Transverse colon (tissue), 4 donors: Measurements from ENCODE around the gene DEK. TPM values are rescaled to one million over a fixed set of nuclear protein-coding genes. Genes with fewer than 3 reads are reported as not detected.
A peak's percentile ranks its signal among the peaks of the same experiment; 100 is the strongest.

Experiments
- DNase-seq: peaks from one replicate; pipeline ENCODE4 v3.0.0-alpha.2; 2019
- H3K27ac ChIP-seq, 4 donors: fragments of 200-600 bp; sonication (generic); 2 replicates each; pipeline ENCODE4 v1.5.1; 2016 to 2018; ENCODE audit warnings: inconsistent platforms in 4 of 4
- H3K27me3 ChIP-seq: fragments of 200-600 bp; sonication (generic); 2 replicates; pipeline ENCODE4 v1.5.1; 2017; ENCODE audit warnings: inconsistent platforms
- H3K36me3 ChIP-seq, 4 donors: fragments of 200-600 bp; sonication (generic); 2 replicates each; pipeline ENCODE4 v1.5.1; 2017 to 2019; ENCODE audit warnings: inconsistent platforms in 4 of 4
- H3K4me1 ChIP-seq, 4 donors: fragments of 200-600 bp; sonication (generic); 2 replicates each; pipeline ENCODE4 v1.5.1; 2017 to 2020; ENCODE audit warnings: inconsistent platforms in 4 of 4
- H3K4me3 ChIP-seq, 4 donors: fragments of 200-600 bp; sonication (generic); 1 replicate in 1 of 4; 2 replicates in 3 of 4; pipeline versions ENCODE4 v1.5.1 to v1.6.1; 2017 to 2019; ENCODE audit warnings: inconsistent platforms in 4 of 4
- H3K9me3 ChIP-seq, 2 donors: fragments of 200-600 bp; sonication (generic); 2 replicates each; pipeline ENCODE4 v1.5.1; 2017 to 2019; ENCODE audit warnings: inconsistent platforms in 2 of 2
- EP300 ChIP-seq: sonication (generic); formaldehyde crosslinking; IDR thresholded peaks from one replicate; pipeline ENCODE4 v1.6.1; 2017; ENCODE audit warnings: antibody characterized with exemption, low read depth
- POLR2A ChIP-seq: fragments of 450-650 bp; IDR thresholded peaks from one replicate; pipeline ENCODE4 v1.6.1; 2016; ENCODE audit warnings: antibody characterized with exemption, mild to moderate bottlenecking, moderate library complexity
- POLR2AphosphoS5 ChIP-seq, 3 donors: sonication (generic); formaldehyde crosslinking; IDR thresholded peaks; one replicate each; pipeline ENCODE4 v1.6.1; 2016; ENCODE audit warnings: antibody characterized with exemption in 3 of 3
- WGBS, 2 donors: methylation state at CpG; one replicate each; pipeline ENCODE4 v1.1.5; 2018; ENCODE audit warnings: low coverage in 1 of 2; 5-methylcytosine and 5-hydroxymethylcytosine counted together
- in situ Hi-C, 4 donors: fragments of 200-750 bp; cut with MboI; loops; one replicate each; pipeline versions ENCODE4 v1.15.0 to v1.15.1; 2017; ENCODE audit warnings: low sequenced_read_pairs in 3 of 4, low pct_ligation_motif_present in 1 of 4, low pct_unique_long_range_greater_than_20kb in 1 of 4
- intact Hi-C: fragments of 100-400 bp; cut with DNase I; formaldehyde crosslinking; loops from one replicate; pipeline ENCODE4 v1.15.1; 2023; ENCODE audit warnings: low total_unique reads
- total RNA-seq, 4 donors: library from RNA; depleted of rRNA; stranded (reverse); fragments of >200 nt; gene quantifications; one replicate each; pipeline ENCODE4 v1.1.0, GENCODE V29; 2016
- TF ChIP-seq, protein P1 (sequence below), 5 experiments: fragments of 200-600 bp in 3 of 5; fragments of 450-650 bp in 2 of 5; sonication (generic) in 3 of 5; IDR thresholded peaks; 1 replicate in 2 of 5; 2 replicates in 3 of 5; pipeline ENCODE4 v1.5.1; 2016 to 2017; ENCODE audit warnings: antibody characterized with exemption in 5 of 5, inconsistent platforms in 3 of 5, mild to moderate bottlenecking in 2 of 5, moderate library complexity in 1 of 5

DEK gene
- total RNA-seq, 4 donors from 2014 or later, result 96.9 to 175 (median 111) TPM

DNA sequence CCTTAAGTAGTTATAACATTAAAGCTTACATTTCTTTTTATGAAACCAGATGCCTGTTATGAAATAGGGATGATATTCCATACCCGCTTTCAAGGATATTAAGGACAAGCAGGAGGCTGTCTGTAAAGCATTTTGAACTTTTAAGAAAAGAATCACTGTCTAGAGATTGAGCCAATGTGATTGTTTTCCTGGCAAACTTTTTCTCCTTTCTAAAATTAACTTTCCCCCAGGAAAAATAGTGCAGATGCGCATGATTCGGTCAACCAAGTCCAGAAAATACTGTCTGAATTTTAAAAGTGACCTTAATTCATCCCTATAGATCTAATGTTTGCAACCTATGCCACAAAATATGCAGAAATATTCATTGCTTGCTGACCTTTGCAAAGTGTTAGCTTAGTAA is 15.1 kb upstream of the DEK start:
- Histone ChIP-seq H3K4me3 (no peak overlapping the region), H3K27me3 (peaks cover 48% of the 10 kb centered on the region), H3K36me3 (no peaks in the 10 kb centered on the region), H3K27ac (no peak overlapping the region), H3K4me1 (peaks cover 6 to 14% (median 10%) of the 10 kb centered on the region in 4 donors), H3K9me3 (no peaks in the 10 kb centered on the region)
- in situ Hi-C loops (no loop called here), intact Hi-C loops (no loop called here)
- 88 to 92% methylated on average over 3 of the region's 3 CpGs for WGBS, 2 donors
- DNase-seq, result no peak
- no peak for TF ChIP-seq POLR2AphosphoS5 (IDR thresholded peaks at IDR 0.05)
- TF ChIP-seq, protein P1, sequence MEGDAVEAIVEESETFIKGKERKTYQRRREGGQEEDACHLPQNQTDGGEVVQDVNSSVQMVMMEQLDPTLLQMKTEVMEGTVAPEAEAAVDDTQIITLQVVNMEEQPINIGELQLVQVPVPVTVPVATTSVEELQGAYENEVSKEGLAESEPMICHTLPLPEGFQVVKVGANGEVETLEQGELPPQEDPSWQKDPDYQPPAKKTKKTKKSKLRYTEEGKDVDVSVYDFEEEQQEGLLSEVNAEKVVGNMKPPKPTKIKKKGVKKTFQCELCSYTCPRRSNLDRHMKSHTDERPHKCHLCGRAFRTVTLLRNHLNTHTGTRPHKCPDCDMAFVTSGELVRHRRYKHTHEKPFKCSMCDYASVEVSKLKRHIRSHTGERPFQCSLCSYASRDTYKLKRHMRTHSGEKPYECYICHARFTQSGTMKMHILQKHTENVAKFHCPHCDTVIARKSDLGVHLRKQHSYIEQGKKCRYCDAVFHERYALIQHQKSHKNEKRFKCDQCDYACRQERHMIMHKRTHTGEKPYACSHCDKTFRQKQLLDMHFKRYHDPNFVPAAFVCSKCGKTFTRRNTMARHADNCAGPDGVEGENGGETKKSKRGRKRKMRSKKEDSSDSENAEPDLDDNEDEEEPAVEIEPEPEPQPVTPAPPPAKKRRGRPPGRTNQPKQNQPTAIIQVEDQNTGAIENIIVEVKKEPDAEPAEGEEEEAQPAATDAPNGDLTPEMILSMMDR (IDR thresholded peaks at IDR 0.05), result no peak
- no peak for TF ChIP-seq POLR2A
- no peak for TF ChIP-seq EP300

DNA sequence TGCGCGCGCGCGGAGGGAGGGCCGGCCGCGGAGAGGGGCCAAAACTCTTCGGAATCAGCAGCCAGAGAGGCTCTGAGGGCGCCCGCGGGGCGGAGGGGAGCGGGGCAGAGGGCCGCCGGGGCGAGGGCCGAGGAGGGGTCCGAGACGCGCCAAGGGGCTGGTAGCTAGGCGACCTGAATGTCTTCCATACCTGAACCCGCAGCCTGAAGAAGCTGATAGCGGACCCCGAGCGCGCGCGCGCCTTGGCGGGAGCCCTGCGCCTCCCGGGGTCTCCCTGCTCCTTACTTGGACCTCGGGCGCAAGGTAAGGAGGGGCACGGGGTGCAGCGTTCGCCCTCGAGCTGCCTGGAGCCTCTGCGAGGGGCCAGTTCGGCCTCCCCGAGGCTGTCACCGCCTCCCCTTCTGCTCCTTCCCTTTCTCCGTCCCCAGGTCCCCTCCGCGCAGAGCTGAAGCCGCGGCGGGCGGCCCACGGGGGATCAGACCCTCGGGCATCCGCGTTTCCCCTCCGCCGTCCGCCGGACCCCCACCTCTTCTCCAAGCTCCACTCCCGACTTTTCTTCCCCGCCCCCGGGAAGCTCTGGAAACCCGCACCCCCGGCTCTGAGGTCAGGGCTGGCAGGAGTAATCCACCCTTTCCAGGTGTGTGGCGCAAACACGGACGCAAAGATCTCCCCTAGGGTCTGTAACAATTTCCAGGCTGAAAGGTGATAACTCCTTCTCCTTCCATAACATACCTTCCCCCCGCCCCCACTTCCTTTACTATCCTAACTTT is 13.1 kb upstream of the DEK start:
- Histone ChIP-seq H3K27ac (no peak overlapping the region), H3K4me3 (peak overlapping the region; percentile 10 to 55 (median 29)), H3K27me3 (peaks cover 53% of the 10 kb centered on the region), H3K36me3 (no peaks in the 10 kb centered on the region), H3K9me3 (no peaks in the 10 kb centered on the region), H3K4me1 (peaks cover 6 to 17% (median 12%) of the 10 kb centered on the region in 4 donors)
- TF ChIP-seq POLR2AphosphoS5 (IDR thresholded peaks at IDR 0.05), result no peak
- no peak for TF ChIP-seq POLR2A
- TF ChIP-seq EP300, result no peak
- TF ChIP-seq, protein P1 (IDR thresholded peaks at IDR 0.05), result no peak
- WGBS, 2 donors, result 6% methylated on average over 62 of the region's 67 CpGs; no CpG with 5 or more reads in 1 of the 2 donors
- intact Hi-C loops, result no loop called here
- in situ Hi-C loops, result no loop called here
- DNase-seq, result no peak

DNA sequence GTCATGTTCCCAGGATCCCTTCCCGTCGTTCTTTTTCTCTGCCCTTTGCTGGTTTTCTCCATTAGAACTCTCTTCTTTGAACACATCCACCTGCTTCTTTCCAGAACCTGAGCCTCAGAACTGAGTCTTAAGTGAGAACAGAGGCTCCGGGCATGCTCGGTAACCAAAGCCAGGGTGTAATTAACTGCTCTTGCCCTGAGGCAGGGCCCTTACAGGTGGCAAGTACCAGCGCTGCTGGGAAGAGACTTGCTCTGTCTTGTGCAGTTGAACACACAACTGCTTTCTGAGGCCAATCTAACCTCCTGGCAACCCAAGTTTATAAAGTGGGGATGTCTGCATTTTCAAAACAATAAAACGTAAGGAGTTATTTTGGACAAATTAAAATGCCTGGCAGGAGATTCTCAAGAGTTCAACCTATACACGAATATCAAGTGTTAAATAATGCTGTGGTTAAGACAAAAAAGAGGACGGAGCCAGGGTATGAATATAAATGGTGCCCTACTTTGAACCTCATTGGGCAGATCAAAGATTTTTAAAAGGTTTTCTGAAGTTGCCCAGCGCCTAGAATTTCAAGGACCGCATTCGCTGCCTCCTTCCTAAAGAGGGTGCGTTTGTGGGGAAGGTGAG is 12.4 kb upstream of the DEK start:
- peaks cover 6 to 17% (median 12%) of the 10 kb centered on the region in 4 donors for H3K4me1 ChIP-seq
- intact Hi-C loops (no loop called here), in situ Hi-C loops (no loop called here)
- 7 to 33% methylated on average over 2 to 12 of the region's 12 CpGs for WGBS, 2 donors
- no peaks in the 10 kb centered on the region for H3K36me3 ChIP-seq
- no peak overlapping the region for H3K27ac ChIP-seq
- H3K4me3 ChIP-seq, result peak overlapping the region; percentile 10 to 55 (median 29)
- H3K9me3 ChIP-seq, result no peaks in the 10 kb centered on the region
- H3K27me3 ChIP-seq, result peaks cover 53% of the 10 kb centered on the region
- DNase-seq, result no peak
- TF ChIP-seq, protein P1 (IDR thresholded peaks at IDR 0.05), result no peak
- no peak for TF ChIP-seq EP300
- no peak for TF ChIP-seq POLR2AphosphoS5 (IDR thresholded peaks at IDR 0.05)
- TF ChIP-seq POLR2A, result no peak

DNA sequence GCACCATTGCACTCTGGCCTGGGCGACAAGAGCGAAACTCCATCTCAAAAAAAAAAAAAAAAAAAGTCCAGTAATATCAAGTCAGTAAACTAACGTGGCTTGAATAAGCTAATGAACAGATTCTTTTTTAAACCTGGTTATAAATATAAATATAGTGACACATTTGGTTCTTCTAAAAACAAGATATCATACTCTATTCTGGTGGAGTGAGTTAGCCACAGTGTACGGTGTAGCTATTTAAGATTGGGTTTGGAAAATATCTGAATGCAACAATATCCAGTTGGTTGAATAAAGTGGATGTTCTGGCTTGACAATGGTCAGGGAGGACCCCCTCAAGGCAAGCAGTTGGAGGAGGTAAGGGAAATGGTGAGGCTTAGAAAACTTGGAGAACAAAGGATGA is 5.9 kb upstream of the DEK start:
- TF ChIP-seq, protein P1 (IDR thresholded peaks at IDR 0.05), result no peak
- no peak for TF ChIP-seq POLR2AphosphoS5 (IDR thresholded peaks at IDR 0.05)
- TF ChIP-seq POLR2A, result no peak
- TF ChIP-seq EP300, result no peak
- Histone ChIP-seq H3K27ac (no peak overlapping the region), H3K36me3 (no peaks in the 10 kb centered on the region), H3K27me3 (peaks cover 10% of the 10 kb centered on the region), H3K4me1 (peaks cover 1 to 5% (median 3%) of the 10 kb centered on the region in 4 donors), H3K4me3 (no peak overlapping the region), H3K9me3 (no peaks in the 10 kb centered on the region)
- DNase-seq, result no peak
- intact Hi-C loops (no loop called here), in situ Hi-C loops (no loop called here)
- WGBS, 2 donors, result 90 to 98% methylated on average over 4 of the region's 4 CpGs
